CD4-positive, alpha-beta T cell treated with Interferon alpha-2 for 1 hour (primary cell): Measurements from ENCODE around the gene CCNF.
A peak's percentile ranks its signal among the peaks of the same experiment; 100 is the strongest.
"Not testable (repeated sequence)": the region's sequence is repeated elsewhere in the genome, so short reads cannot be mapped to it uniquely, and the experiment has no call there.

ENCODE experiments used
- DNase-seq, 2 donors: peaks; one replicate each; pipeline ENCODE4 v3.0.0-alpha.2; 2020 to 2022

Gene CCNF

DNA sequence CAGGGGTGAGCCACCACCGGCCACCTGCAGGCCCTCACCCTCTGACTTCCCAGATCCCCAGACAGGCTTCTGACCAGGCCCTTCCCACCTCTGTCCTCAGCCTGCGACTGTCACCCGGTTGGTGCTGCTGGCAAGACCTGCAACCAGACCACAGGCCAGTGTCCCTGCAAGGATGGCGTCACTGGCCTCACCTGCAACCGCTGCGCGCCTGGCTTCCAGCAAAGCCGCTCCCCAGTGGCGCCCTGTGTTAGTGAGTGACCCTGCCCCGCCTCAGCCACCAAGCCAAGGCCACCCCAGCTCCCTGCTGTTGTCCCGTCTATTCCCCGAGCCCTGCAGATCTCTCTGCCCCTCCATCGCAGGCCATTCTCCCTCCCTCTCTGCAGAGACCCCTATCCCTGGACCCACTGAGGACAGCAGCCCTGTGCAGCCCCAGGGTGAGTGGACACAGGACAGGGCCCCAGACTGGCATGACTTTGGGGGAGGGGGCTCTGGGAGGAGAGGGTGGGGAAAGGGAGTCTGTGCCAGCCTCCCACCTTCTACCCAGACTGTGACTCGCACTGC lies 43.7 kb downstream of the CCNF start:
- no peak for DNase-seq

DNA sequence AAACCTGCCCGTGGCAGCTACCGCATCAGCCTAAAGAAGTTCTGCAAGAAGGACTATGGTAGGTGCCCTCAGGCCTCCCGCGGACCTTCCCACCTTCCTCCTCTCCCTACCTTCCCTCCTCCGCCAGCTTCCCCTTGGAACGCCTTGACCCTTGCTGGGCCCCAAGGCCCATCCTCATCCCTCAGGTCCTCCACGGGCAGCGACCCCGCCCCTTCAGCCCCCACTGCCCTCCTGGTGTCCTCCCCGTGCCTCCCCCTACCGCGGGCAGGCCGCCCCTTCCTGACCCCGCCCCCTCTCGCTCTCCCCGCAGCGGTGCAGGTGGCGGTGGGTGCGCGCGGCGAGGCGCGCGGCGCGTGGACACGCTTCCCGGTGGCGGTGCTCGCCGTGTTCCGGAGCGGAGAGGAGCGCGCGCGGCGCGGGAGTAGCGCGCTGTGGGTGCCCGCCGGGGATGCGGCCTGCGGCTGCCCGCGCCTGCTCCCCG lies 44.2 kb downstream of the CCNF start:
- no peak for DNase-seq

DNA sequence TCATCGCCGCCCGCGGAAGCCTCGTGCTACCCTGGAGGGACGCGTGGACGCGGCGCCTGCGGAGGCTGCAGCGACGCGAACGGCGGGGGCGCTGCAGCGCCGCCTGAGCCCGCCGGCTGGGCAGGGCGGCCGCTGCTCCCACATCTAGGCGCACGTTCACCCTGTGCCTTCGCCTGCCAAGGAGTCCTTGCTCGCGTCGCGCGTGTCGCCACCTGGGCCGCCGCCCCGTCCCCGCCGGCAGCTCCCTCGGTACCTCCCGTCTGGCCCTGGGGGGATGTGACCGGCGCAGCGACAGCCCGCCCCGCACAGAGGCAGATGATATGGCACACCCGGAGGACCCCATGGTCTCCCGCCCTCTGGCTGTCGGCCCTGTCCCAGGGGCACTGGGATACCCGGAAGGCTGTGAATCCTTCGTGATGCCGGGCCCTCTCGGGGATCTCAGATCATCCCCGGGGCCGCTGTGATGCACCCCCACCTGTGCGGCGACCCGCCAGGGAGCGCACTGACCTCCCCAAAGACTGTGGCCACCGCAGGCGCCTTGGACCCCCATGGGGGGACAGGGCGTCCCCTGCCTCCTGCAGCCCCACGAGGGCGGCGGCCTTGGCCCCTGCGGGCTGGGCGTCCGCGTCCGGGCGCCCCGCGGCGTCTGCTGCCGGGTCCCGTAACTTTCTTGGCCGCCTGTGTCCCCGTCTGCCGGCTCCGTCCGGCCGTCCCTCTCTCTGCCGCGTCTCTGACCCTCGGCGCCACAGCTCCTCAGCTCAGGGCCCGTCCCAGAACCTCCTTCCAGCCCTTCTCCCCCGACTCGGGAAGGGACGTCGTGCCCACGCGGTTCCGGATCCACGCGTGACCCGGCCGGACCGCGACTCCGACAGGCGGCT lies 45.0 kb downstream of the CCNF start:
- DNase-seq: peak; percentile 58 to 71

DNA sequence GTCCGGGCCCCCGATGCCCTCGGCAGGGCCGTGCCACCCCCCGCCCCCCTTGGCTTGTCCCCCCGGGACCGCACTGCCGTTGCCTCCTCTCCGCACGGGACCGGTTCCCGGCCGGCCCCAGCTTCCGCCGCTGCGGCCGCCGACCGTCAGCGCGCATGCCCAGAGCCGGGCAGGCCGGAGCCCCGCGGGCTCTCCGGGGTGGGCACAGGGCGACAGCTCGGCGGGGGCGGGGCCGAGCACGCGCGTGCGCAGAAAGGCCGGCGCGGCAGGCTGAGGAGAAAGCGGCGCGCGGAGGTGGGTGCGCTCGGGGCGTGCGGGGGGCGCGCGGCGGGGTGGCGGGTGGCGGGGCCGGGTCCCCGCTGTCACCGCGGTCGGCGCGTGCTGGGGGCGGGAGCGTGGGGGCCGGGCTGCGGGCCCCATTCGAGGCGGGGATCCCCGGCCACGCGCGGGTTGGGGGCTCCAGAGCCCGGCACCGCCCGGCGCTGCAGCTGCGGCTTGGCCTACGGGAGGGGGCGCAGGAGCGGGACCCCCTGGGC lies 45.7 kb downstream of the CCNF start, which contains the start of gene TBC1D24:
Gene TBC1D24, plus strand, starts transcription at position 251 of the 536 bp plus-strand sequence. CDS start 21,022 bp downstream, outside the sequence.
- peak; percentile 85 to 88 for DNase-seq

DNA sequence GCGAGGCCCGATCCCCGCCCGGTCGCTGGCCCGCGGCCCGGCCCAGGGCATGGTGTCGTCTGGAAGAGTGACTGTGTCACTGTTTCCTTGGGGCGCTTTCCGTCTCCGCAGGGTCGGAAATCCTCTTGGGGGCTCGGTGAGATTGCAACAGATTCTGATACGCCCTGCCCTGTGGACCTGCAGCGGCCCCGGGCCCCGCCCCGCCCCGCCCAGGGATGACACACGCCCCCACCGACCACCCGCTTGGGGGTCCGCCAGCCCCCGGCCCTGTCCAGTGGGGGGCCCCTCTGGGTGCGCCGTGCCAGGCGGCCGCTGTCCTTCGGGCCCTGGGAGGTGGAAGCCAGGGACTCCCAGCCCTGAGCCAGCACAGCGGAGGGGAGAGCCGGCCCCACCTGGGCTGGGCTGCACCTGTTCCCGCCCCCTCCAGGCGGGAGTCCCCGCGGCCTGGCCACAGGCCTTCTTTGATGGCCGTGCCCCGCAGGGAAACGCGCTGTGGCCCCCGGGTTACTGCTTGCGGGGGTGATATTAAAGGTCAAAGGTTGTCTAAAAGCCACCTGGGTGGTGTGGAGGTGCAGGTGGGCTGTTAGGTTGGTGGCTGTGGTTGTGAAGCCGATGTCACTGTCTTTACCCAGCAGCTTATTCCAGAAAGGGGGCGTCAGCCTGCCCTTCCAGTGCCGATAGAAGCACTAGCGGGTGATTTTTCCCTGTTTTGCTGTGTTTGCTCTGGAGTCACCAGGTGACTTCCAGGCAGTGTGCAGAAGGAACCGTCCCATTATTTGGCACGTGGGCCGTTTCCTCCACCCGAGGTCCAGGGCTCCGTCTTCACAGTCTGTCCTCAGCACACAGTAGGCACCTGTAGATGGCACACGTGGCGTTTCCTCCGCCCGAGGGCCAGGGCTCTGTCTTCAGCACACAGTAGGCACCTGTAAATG lies 46.4 kb downstream of the CCNF start:
- DNase-seq: peak in 1 of 2 donors; percentile 38

DNA sequence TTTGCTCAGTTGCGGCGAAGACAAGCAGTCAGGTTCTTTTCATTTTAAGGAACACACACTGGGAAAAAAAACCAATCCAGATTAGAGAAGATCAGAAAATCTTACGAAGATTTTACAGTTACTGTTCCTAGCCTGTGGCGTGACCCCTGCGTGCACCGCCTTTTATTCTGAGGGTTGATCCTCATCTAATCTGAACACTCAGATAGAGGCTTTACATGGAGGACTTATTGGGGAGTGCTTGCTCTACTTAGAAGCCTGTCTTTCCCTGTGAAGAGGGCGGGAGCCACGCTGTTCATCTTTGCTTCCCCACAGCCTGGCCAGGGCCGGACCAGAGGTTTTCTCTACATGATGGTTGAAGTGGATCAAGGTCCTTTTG lies 47.1 kb downstream of the CCNF start:
- DNase-seq: no peak

DNA sequence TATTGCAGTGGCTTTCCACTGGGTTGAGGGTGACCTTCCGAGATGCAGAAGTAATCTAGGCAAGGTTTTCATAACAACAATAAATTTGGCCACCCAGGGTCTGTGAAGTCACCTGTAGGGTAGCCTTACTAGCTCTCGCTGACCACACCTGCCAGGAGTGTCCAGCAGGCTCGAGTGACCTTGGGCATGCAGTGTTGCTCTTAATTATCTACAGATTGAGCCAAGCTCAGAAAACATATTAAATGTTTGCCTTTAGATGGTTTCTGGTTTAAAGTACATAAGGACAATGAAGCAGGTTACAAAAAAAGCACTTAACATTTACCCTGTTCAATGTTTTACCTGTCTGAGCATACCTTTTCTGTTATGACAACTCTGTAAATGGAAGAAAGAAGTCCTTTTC lies 47.5 kb downstream of the CCNF start:
- DNase-seq: no peak

DNA sequence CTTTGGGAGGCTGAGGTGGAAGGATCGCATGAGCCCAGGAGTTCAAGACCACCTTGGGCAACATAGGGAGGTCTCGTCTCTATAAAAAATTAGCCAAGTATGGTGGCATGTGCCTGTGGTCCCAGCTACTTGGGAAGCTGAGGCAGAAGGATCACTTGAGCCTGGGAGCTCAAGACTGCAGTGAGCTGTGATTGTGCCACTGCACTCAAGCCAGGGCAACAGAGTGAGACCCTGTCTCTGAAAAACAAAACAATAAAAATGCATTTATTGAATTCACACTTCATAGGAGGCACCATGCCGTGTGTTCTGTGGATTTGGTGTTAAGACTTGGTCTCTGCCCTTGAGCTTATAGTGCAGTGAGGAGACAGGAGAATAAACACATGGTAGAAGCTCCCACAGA lies 48.1 kb downstream of the CCNF start:
- no peak for DNase-seq

DNA sequence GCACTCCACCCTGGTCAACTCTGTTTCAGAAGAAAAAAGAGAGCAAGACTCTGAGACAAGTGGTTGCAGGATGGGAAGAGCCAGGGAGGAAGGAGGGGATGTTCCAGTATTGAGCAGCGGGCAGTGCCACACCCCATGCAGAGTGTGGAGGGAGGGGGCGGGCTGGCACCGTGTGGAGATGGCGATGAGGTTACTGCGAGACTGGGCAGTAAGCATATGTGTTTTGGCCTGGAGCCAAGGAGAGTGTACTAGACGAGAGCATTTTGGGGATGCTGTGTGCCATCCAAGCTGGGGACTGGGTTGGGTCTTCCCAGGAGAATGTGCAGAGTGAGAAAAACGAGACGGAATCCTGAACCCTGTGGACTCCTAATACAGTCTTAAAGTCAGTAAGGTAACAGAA lies 49.0 kb downstream of the CCNF start:
- no peak for DNase-seq

DNA sequence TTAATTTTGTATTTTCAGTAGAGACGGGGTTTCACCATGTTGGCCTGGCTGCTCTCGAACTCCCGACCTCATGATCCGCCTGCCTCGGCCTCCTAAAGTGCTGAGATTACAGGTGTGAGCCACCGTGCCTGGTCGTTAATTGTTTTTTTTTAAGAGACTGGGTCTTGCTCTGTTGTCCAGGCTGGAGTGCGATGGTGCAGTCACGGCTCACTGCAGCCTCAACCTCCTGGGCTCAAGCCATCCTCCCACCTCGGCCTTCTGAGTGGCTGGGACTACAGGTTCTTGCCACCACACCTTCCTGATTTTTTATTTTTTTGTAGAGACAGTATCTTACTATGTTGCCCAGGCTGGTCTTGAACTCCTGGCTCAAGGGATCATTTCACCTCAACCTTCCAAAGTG lies 50.7 kb downstream of the CCNF start:
- not testable (repeated sequence) for DNase-seq

DNA sequence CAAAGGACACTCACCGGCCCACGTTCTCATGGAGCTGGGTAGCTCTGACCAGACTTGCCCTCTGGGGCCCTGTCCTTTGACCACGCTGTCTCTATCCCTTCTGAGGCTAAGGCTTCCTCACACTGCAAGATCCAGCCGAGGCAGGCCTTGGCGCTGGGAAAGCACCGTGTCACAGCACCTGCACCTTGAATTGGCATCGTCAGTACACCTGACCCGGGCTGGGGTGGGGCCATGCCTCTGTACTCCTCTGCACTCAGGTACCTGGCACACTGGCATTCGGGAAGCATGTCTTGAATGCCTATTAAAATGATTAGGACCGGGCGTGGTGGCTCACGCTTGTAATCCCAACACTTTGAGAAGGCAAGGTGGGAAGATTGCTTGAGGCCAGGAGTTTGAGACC lies 51.7 kb downstream of the CCNF start:
- no peak for DNase-seq

DNA sequence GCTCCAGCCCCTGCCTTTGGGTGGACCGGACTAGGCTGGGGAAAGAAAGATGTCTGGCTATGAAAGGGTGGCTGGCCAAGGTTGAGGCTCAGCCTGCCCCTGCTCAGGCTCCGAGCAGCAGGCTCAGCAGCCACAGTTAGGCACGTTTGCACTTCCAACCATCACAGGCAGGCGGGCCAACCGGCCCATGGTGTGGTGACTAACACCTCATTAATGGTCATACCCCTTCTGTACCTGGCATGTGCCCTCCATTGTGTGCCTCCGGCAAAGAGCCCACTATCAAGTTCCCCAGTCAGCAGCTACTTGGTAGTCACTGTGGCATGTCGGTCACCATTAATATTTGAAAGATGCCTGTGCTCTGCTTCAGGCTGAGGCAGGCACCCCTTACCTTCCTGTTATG lies 52.4 kb downstream of the CCNF start:
- no peak for DNase-seq

DNA sequence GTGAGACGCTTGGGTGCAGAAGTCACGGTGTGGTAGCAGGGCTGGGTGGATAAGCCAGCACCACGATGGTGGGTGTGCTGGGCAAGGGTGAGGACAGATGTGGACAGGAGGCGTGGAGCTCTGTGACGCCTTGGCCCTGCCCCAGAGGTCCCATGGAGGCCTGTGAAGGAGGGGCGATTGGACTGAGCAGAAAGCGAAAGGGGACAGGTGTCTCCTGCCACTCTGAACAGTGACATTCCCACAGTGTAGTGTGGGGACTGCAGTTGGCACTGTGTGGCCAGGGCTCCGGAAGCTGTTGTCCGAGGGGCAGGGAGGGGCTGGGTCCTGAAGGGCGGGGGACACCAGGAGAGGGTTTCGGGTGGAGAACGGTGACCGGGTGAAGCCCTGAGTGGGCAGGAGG lies 53.0 kb downstream of the CCNF start:
- no peak for DNase-seq

DNA sequence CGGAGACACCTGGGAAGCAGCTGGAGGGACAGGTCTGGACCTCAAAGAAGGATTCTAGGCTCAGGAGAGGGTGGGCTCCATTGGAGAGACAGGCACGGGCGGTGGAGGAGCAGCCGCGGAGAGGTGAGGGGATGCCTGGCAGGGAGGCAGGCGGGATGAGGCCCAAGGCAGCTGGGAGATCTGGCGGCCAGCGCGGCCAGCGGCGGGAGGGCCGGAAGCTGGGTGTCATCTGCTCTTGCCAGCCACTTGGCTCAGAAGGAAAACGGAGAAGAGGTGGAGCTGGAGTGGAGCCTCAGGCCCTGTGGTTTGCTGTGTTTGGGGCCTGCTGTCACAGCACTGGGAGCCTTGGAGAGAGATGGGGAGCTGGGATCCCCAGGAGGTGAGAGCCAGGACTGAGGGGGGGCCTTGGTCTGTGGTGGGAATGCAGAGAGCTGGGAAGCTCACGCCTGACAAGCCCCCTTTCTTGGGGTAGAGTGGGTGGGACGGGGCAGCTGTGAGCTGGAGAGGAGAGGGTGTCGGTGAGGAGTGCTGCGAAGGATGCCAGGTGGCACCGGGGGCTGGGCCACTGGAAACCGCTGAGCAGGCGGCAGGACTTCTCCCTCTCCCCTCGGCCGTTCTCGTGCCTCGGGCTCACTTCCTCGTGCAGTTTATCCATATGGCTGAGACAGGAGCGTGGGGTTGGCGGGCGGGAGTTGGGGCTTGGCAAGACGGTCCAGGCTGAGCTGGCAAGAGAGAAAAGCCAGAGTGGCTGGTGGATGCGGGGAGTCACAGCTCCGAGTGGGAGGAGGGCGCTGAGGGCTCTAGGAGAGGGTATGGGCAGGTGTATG lies 53.7 kb downstream of the CCNF start:
- DNase-seq: no peak

DNA sequence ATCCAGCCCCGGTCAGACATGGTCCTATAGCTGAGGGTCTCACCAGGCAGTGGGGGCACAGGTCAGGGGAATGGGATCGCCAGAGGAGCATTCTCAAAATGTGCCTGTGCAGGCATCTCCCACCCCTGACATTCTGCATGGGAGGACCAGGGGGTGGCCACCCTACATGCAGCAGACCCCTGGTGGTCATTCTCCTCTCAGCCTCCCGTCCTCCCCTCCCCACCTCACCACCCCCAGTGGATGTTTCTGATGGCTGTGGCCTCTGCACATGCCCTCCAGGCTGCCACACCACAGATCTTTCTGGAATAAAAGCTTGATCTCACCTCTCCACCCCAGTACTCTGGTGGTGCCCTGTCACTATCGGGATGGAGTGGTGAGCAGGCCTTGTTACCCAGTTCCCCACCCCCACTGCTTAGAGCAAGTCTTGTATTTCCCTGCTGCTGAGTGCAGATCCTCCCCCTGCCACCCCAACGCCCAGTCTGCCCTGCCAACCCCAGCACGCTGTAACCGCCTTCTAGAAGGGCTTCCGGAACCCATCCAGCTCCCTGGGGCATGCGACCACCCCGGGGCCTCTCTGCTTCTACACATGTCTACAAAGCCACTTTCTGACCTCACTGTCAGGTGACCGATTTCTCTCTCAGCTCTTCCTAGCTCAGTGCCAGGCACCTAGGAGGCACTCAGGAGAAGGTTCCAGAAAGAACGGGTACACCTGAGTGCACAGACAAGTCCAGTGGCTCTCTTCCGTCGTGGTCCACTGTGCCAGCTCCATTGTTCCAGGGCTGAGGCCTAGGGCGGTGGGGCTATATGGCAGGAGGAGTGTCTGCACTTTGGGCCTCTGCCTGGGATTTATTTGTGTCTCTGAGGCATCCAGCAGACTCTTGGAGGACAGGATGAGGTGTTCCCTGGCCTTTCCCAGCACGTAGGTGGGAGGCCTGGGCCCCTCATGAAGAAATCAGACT lies 55.0 kb downstream of the CCNF start:
- no peak for DNase-seq

DNA sequence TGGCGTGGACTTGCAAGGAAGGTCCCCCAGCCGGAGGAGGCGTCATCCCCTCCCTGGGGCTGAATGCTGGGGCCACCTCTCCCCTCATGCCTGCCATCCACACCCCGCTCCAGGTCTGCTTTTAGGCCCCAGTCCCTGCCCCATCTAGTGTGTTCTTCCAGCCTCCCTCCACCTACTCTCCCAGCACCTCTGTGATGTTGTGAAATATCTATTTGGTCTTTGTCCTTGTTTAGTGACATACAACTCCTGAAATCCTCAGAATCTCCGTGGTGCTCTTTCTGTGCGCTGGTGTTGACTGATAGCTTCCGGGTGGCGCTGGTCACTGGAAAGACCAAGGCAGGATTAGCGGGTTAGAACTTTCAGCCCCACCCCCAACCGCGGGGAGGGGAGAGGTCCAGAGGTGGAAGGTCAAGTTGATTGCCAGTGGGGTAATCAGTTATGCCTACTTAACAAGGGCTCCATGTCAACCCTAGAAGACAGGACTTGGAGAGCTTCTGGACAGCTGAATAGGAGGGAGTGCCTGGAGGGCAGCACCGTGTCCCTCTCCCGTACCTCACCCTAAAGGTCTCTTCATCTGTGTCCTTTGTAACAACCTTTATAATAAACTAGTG lies 55.8 kb downstream of the CCNF start:
- DNase-seq: no peak

DNA sequence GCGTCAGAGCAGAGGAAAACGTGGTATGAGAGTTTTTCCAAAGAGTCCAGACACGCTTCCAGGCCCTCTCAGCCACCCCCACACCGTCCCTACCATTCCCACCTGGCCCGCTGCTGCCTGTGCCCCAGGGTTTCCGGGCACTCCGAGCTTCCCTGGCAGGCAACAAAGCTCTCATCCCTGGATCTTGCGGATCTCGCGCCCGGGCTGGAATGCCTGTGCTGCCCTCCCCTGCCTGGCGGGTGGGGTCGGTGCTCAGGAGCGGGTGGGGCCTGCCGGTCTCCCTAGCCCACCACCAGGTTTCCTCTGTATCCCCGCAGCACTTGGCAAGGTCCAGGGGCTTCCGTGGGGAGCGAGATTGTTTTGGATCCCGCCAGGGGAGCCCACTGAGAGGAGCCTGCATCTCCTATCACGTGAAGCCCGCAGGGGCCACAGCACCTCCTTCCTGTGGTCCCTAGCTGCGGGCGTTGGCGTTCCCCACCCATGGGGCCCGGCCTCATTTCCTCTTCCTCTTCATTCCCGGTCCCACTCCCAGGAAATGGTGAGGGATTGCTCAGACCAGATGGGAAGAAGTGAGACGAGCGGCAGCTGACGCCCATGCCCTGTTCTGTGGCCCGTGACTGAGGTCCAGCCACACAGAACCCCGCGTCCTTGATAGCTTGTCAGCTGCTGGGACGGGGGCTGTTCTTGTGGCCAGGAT lies 56.7 kb downstream of the CCNF start:
- DNase-seq: no peak

DNA sequence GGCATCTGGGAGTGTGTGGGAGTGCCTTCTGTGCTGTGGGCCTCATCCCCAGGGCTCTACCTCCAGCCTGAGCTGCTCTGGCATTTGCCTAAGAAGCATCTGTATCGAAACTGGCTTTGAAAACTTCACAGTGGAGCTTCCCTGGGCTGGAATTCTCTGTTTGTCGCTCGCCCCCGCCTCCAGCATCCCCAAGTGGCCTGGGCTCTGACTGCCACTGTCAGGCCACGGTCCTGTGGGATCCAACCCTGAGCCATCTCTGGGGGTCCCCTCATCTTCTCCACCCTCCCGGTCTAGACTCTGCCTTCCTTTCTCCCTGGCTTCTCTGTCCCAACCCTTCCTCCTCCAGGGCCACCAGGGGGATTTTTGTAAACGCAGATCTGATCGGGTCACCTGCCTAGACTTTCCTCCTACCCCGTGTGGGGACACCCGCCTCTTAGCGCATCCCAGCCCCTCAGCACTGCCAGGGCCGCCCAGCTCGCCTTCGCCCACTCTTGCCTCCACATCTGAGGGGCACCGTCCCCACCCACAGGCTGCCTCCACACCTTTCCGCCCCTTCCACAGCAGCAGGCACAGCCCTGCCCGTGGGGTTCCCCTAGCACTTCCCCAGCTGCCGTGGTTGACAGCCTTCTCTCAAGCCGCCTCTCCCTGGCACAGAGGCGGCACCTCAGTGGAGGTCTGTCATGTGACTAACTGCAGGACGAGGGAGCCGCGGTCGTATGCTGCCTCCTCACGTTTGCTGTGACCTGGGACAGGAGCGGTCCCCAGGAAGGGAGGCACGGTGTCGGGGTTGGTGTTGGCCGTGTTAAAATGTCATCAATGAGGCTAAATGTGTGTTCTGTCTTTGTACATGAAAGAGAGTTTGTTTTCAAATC lies 57.6 kb downstream of the CCNF start:
- peak; percentile 87 to 88 for DNase-seq

DNA sequence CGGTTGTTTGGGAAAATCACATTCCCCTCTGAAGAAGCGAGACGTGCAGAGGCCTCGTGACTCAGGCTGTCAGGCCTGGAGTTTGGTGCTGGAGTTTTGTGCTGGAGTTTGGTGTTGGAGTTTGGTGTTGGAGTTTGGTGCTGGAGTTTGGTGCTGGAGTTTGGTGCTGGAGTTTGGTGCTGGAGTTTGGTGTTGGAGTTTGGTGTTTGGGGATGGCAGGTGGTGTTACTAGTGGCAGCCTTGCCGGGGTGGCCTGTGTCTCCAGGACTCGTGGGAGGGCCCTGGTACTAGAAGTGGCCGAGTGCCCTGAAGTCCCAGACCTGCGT lies 58.2 kb downstream of the CCNF start:
- DNase-seq: no peak
